OCI-LY7 (cell line): ENCODE measurements around the gene PIK3AP1. TPM values are rescaled to one million over a fixed set of nuclear protein-coding genes. Genes with fewer than 3 reads are reported as not detected.

Experiments used
- BruUV-seq: library from RNA; stranded (reverse); fragments of 400-500 nt; replicated peaks from 2 replicates; lab custom pipeline; 2021; lab: Mats Ljungman, UMichigan
- CTCF ChIA-PET: fragments of 300-600 bp; sonication (Branson Sonifier 250); formaldehyde crosslinking; loops from one replicate; lab custom pipeline; 2022; ENCODE audit warnings: antibody characterized with exemption; ENCODE audit not compliant: unreplicated experiment; lab: Charles Lee
- POLR2A ChIA-PET: fragments of 300-600 bp; sonication (Branson Sonifier 250); formaldehyde crosslinking; loops from one replicate; lab custom pipeline; 2022; ENCODE audit warnings: antibody characterized with exemption; lab: Charles Lee
- DNase-seq: peaks from one replicate; pipeline ENCODE4 v3.0.0-alpha.2; 2015; ENCODE audit warnings: low spot score
- H2AFZ ChIP-seq: fragments of 200-600 bp; sonication (generic), shearing (Covaris generic); 2 replicates; pipeline ENCODE4 v1.6.1; 2014; ENCODE audit warnings: mild to moderate bottlenecking, antibody characterized with exemption, low read length, moderate library complexity
- H3K27ac ChIP-seq: fragments of 200-600 bp; sonication (generic); 2 replicates; pipeline ENCODE4 v1.5.1; 2014; ENCODE audit warnings: mixed run types, low read depth, mild to moderate bottlenecking, moderate library complexity, low read length, inconsistent platforms; ENCODE audit not compliant: poor library complexity, severe bottlenecking
- H3K36me3 ChIP-seq: fragments of 200-600 bp; sonication (generic); 2 replicates; pipeline ENCODE4 v1.6.1; 2014; ENCODE audit warnings: mild to moderate bottlenecking, antibody characterized with exemption, low read length, moderate library complexity, mixed read lengths; ENCODE audit not compliant: insufficient read depth
- H3K4me1 ChIP-seq: fragments of 200-600 bp; sonication (generic); 2 replicates; pipeline ENCODE4 v1.5.1; 2014; ENCODE audit warnings: mild to moderate bottlenecking, low read length; ENCODE audit not compliant: insufficient read depth, poor library complexity, severe bottlenecking
- H3K4me2 ChIP-seq: fragments of 200-600 bp; sonication (generic); 2 replicates; pipeline ENCODE4 v1.6.1; 2014; ENCODE audit warnings: mild to moderate bottlenecking, low read length
- H3K4me3 ChIP-seq: fragments of 200-600 bp; sonication (generic); 2 replicates; pipeline ENCODE4 v1.5.1; 2014; ENCODE audit warnings: mild to moderate bottlenecking, low read depth, low read length; ENCODE audit not compliant: poor library complexity, severe bottlenecking
- H3K79me2 ChIP-seq: fragments of 200-600 bp; sonication (generic); 2 replicates; pipeline ENCODE4 v1.6.1; 2016; ENCODE audit warnings: low read depth, mild to moderate bottlenecking, low read length, moderate library complexity, mixed read lengths; ENCODE audit not compliant: insufficient read depth
- H3K9me2 ChIP-seq: fragments of 200-600 bp; sonication (generic); 2 replicates; pipeline ENCODE4 v1.6.1; 2016; ENCODE audit warnings: mild to moderate bottlenecking, low read length, mixed read lengths; ENCODE audit not compliant: insufficient read depth
- H3K9me3 ChIP-seq: fragments of 200-600 bp; sonication (generic); 2 replicates; pipeline ENCODE4 v1.6.1; 2014; ENCODE audit warnings: mild to moderate bottlenecking, mixed run types, low read length, mixed read lengths
- H4K20me1 ChIP-seq: fragments of 200-600 bp; sonication (generic); 2 replicates; pipeline ENCODE4 v1.6.1; 2014; ENCODE audit warnings: mild to moderate bottlenecking, antibody characterized with exemption, low read length, moderate library complexity, mixed read lengths; ENCODE audit not compliant: insufficient read depth
- CTCF ChIP-seq: fragments of 200-600 bp; sonication (generic); conservative IDR thresholded peaks from 2 replicates; pipeline ENCODE4 v1.5.1; 2014; ENCODE audit warnings: mild to moderate bottlenecking, antibody characterized with exemption, low read length, moderate library complexity, mixed read lengths
- EZH2phosphoT487 ChIP-seq: fragments of 200-600 bp; sonication (generic); IDR thresholded peaks from 2 replicates; pipeline ENCODE4 v1.6.1; 2018; ENCODE audit warnings: low read depth, borderline replicate concordance, mild to moderate bottlenecking, mixed run types, antibody characterized with exemption, low read length, moderate library complexity, mixed read lengths
- intact Hi-C: fragments of 100-400 bp; cut with micrococcal nuclease; formaldehyde crosslinking; loops from one replicate; pipeline ENCODE4 v1.10.0; 2022; ENCODE audit not compliant: unreplicated experiment
- total RNA-seq, 2 experiments: library from RNA; depleted of rRNA in 1 of 2; stranded (reverse); fragments of >200 nt in 1 of 2; shearing (Covaris generic) in 1 of 2; gene quantifications; 2 replicates each; pipeline ENCODE4 v1.2.3, GENCODE V29; 2014 to 2022

The PIK3AP1 gene
- total RNA-seq, 2 experiments from 2014 or later: 132 to 140 TPM

- H3K4me1 ChIP-seq: peaks cover 49% of the 10 kb centered on the region
- no peak for DNase-seq
- no peaks in the 10 kb centered on the region for H3K9me2 ChIP-seq
- H3K9me3 ChIP-seq: no peaks in the 10 kb centered on the region
- H3K27ac ChIP-seq: no peak overlapping the region
- no TSS peak for BruUV-seq
- intact Hi-C loops: no loop called here
- peaks cover 85% of the 10 kb centered on the region for H3K36me3 ChIP-seq
- H4K20me1 ChIP-seq: peaks cover 34% of the 10 kb centered on the region; the same call in 1 of the 2 replicates
- H3K4me2 ChIP-seq: no peak overlapping the region
- no peak overlapping the region for H2AFZ ChIP-seq
- ChIA-PET POLR2A (interaction anchor here (0.7 kb wide), 1 partner anchor 74 kb away, joined by 5 read pairs; no protein-coding TSS in a partner anchor), CTCF (no interaction called here)
- no peak overlapping the region for H3K4me3 ChIP-seq
- peaks cover 100% of the 10 kb centered on the region for H3K79me2 ChIP-seq
- no peak for TF ChIP-seq EZH2phosphoT487
- TF ChIP-seq CTCF: no peak
Measured at GRCh38 chr10:96688789-96689188, 31.5 kb downstream of the PIK3AP1 start.

GRCh38 chr10:96687317-96688012 lies 32.8 kb downstream of the PIK3AP1 start:
- no TSS peak for BruUV-seq

More at GRCh38 chr10:96687317-96688012, 32.8 kb downstream of the PIK3AP1 start:
- ChIA-PET CTCF (interaction anchor here (1.0 kb wide), 1 partner anchor 15 kb away, joined by 4 read pairs; no protein-coding TSS in a partner anchor), POLR2A (interaction anchor here (2.3 kb wide), 1 partner anchor 14 kb away, joined by 5 read pairs; no protein-coding TSS in a partner anchor)
- no peak for DNase-seq
- Histone ChIP-seq H3K9me3 (no peaks in the 10 kb centered on the region), H4K20me1 (peaks cover 37% of the 10 kb centered on the region; the same call in 1 of the 2 replicates), H3K4me1 (peaks cover 39% of the 10 kb centered on the region), H3K79me2 (peaks cover 100% of the 10 kb centered on the region), H3K4me2 (no peak overlapping the region), H2AFZ (no peak overlapping the region), H3K9me2 (no peaks in the 10 kb centered on the region), H3K27ac (no peak overlapping the region), H3K36me3 (peaks cover 84% of the 10 kb centered on the region), H3K4me3 (no peak overlapping the region)
- TF ChIP-seq EZH2phosphoT487 (no peak), CTCF (no peak)
- intact Hi-C loops: no loop called here
